SKM-1 treated with dmso at 0.1 percent for 144 hours (cell line): ENCODE results near the gene KAZALD1.

ENCODE experiments used
- DNase-seq: peaks from one replicate; lab custom pipeline; 2025; ENCODE audit not compliant: unreplicated experiment; lab: John Stamatoyannopoulos, UW

KAZALD1 gene

DNA sequence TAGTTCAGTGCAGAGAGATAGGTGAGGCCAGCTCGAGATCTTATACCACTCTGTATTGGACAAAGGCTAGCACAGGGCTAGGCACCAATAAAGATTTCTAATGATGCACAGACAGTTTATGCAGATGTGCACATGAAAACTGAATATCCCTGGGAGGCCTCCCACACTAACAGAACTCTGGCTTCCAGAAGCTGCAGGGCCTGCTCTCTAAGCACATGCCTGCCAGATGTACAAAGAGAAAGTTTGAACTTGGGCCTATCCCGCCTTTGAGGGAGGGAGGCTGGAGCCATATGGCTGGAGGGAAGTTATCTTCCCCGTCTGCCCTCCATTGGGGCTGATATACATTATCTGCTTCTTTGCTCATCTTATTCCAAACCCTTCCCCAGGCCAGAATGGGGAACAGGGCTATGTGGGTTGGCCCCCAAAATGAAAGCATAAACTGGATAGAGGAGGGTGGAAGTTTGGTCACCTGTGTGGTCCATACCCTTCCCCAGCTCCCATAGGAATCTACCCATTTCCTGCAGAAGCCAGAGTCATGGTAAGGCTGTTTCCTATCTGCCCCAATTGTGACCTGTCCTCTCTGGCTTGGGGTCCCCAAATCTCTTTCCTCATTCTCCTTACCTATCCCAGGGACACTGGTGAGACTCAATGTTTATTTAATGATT, 3.8 kb downstream of the KAZALD1 start:
- no peak for DNase-seq

GRCh38 chr10:101066146-101066895, 4.5 kb downstream of the KAZALD1 start:
- peak; percentile 76 for DNase-seq

GRCh38 chr10:101066896-101067355, 5.1 kb downstream of the KAZALD1 start:
- no peak for DNase-seq

DNA sequence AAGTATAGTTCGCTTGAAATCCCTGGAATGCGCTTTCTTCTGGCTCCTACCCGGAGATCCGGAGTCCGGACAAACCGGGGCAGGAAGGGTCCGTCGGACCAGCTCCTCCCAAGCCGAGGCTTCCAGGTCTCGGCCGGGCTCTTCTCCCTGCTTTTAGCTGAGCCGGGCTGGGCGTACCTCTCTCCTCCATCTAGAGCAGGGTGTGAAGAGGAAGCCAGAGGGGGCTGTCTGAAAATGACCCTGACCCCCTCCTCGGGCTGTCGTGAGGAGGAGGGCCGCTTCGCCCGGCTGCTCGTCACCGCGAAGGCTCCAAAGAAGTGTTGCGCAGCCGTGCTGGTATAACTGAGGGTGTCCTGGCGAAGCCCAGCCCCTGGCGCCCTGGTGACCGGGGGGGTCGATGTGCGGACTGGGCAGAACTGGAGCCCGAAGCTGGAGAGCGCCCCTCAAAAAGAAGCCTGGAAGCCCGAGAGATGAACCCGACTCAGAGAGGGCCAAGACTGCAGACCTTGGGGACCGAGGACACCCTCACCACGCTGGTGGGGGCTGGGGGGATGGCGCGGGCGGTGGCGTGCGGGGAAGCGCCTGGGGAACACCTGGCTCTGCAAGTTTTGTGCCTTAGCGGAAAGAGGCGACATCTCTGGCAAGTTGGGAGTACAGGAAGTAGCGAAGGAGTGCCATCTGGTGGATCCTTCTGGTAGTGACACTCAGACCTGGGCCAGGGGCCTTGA, 5.7 kb downstream of the KAZALD1 start:
- peak; percentile 77 for DNase-seq

- DNase-seq = no peak
These were observed 7.7 kb downstream of the KAZALD1 start for GRCh38 chr10:101069441-101069840.

GRCh38 chr10:101070098-101070497, 8.3 kb downstream of the KAZALD1 start:
- DNase-seq = no peak

DNA sequence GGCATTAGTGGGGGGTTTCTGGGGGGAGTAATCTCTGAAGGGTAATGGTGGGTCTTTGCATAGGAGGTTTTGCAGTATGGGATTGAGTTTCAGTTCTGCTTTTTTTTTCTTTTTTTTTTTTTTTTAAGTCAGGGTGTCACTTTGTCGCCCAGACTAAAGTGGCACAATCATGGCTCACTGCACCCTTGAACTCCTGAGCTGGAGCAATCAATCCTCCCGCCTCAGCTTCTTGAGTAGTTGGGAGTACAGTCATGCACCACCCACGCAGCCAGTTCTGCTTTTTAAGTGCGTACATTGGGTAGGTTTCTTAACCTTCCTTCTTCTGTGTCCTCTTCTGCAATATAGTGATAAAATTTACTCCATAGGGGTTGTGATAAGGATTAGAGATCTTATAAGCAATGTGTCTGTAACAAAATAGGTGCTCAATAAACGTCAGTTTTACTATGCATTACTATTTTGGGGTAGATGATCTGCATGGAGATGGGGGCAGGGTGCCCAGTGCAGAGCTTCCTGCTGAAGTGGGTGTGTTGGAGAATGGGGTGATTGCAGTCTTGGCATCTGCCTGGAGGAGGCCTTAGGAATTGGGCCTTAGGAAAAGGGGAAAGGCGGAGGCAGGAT, 9.6 kb downstream of the KAZALD1 start:
- DNase-seq = peak; percentile 97

DNA sequence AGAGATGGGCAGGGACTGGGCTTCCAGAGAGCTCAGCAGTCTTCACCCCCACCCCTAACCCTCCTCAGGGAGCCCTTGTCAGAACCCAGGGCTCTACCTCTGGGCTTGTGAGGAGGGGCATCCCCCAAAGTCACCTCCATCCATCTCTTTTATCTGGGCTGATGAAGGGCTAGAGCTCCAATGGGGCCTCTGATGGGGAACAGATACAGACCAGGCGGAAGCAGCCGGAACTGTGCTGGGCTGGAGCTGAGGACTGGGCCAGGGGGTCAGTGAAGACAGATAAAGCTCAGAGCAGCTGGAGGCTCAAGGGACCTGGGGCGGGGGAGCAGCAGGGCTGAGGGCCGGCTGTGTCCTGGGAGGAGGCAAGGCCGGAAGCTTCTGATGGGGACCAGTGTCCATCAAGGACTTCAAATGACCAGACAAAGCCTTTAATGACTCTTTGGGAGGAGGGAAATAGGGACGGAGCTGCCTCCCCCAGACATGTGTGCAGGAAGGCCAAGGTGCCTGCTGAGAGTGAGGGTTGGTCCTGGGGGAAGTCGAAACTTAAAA, 10.2 kb downstream of the KAZALD1 start:
- DNase-seq = no peak

DNA sequence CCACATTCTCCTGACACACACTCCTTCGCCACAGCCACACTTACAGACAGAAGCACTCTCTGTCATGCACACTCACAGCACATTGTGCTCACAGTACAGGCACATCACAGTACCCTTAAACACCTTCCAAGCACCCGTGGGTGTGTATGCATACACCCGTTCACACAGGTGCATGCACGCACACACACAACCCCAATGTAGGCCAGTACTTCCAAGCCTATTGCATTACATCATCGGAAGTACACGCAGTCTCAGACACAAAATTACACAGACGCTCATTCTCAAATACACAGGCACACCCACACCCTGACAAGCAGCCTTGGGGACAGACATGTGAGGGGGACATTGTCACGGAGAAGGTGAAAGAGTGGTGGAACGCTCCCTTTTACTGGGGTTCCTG, 11.1 kb downstream of the KAZALD1 start:
- DNase-seq = no peak

DNA sequence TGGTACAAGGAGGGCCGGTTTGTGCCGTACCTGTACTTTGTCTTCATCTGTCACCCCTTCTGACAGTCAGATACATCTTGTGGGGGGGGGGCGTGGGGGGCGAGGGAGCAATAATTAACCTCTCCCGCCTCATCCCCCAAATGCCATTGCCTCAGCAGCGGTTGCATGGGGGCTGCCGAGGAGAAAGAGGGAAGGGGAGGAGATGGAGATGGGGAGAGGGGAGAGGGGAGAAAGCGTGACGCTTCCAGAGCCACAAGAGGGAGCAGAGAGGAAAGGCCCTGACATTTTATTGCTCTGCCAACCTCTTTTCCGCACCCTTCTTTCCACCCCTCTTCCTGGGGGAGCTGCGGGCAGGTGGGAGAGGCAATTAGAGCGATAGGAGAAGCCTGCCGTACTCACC, 11.8 kb downstream of the KAZALD1 start:
- no peak for DNase-seq

DNA sequence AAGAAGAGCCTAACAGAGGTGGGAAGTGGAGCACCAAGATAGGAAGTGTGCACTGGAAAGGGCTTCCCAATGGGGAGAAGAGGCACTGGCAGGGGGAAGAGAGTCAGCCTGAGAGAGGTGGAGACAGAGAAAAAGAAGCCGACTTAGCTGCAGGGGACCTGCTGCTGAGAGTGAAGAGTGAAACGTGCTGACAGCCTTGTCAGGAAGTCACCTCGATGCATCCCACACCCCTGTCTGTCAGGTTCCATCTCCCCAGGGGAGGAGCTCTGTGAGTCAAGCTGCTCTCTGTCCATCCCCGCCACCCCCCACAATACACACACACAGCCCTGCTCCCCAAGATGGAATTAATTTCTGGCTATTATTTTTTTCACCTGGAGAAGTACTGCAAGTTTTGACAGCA, 14.0 kb downstream of the KAZALD1 start:
- no peak for DNase-seq

GRCh38 chr10:101076630-101077029, 14.8 kb downstream of the KAZALD1 start:
- no peak for DNase-seq

GRCh38 chr10:101079874-101080273, 18.1 kb downstream of the KAZALD1 start:
- no peak for DNase-seq

DNA sequence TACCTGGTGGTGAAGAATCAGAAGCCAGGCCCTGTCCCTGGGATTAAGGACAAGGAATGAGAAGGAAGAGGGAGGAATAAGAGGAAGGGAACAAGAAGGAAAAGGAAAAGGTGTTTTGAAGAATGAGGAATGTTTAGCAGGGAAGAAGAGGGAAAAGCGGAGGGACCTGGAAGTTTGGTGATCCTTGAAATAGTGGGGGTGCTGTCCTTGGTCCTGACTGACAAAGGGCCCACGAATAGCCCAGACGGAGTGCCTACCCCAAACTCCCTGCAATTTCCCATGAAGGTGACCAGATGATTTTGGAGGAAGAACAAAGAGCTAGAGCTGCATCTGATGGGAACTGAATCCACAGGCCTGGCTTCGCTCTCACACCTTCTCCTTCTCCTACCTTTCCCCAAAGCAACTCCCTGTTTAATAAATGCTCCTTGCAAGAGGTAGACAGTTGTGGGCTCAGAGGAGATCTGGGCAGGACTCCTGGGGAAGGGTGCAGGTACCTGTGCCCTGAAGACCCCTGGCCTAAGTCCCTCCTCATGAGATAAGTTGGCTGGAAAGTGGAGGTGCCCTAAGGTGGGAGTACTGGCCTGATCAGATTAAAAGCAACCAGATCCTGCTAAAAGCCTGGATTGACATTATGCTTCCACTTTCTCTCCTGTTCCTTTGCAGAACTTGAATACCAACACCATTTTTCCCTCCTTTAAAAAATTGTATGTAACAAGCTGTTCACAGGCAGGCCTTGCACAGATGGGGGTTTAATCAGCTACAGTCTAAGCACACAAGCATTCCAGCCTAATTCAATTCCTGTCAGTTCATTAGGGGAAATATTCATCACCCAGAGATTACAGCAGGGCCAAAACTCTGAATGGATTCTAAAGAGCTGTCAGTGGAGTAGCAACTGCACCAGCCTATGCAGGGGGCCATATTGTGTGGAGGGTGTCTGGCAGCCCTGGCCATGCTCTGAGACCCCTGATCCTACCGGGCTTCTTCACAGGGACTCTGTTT, 19.4 kb downstream of the KAZALD1 start:
- no peak for DNase-seq

DNA sequence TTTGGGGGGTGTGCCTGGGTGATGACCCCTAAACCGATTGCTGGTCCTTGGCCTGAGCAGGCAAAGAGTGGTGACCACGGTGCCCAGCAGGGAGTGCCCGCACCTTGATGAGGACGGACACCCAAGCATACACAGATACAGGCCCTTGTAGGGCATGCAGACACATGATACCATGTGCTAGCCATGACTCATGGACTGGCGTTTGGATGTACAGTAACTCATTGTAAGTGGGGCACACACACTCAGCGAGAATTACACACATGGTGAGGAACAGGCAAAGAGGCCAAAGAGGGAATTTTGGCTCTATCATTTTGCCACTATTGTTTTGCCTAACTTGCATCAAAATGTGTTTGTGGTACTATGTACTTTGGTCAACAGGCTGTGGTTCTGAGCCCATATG, 24.1 kb downstream of the KAZALD1 start:
- DNase-seq = no peak

- DNase-seq = no peak
These were observed 25.6 kb downstream of the KAZALD1 start for GRCh38 chr10:101087376-101087775.

DNA sequence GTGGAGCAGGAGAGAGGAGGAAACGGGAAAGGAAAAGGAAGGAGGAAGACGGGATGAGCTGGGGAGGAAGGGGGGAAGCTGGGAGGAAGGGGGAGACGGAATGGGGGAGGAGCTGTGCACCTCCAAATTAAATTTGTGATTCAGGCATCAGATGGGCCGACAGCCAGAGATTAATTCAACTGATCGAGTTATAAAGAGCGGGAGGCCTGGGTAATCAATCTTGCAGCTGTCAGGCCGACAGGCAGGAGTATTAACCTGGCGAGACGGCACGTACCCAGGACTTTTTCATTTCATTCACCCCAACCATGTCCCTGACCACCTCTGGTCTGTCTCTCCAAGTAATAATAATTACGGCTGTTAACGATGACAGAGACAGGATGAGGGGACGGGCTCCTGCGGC, 26.2 kb downstream of the KAZALD1 start:
- DNase-seq = no peak

DNA sequence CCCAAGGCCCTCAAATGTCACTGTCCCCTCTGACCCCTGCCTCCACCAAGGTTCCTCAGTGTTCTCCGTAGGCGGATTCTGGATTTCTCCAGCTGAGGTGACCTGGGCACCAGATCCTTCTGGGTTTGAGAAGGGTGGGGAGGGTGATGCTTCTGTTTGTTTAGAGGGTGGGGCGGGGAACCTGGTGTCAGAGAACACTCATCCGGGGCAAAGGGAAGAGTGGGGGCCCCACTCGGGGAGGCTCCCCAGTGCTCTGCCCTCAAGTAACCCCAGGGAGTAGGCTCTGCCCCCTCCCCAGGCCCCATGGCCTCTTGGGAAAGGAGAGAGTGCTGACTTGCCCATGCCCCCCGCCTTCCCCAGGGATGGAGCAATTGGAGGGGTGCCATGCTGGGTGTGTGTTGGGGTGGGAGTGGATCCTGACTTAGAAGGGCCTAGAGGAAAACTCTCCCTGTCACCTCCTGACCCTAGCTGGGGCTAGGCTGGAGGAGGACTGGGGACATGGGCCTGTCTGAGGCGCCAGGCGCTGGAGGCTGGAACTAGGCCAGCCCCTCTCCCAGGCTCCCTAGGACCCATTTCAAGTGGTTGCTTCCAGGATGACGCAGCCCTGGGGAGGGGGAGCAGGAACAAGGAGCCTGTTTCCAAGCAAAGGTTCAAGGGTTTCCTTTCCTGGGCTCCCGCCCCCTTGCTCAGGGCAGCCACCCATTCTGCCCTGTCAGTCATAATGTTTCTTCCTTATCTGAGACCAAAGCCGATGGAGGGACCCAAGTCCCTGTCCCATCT, 27.9 kb downstream of the KAZALD1 start:
- no peak for DNase-seq

DNA sequence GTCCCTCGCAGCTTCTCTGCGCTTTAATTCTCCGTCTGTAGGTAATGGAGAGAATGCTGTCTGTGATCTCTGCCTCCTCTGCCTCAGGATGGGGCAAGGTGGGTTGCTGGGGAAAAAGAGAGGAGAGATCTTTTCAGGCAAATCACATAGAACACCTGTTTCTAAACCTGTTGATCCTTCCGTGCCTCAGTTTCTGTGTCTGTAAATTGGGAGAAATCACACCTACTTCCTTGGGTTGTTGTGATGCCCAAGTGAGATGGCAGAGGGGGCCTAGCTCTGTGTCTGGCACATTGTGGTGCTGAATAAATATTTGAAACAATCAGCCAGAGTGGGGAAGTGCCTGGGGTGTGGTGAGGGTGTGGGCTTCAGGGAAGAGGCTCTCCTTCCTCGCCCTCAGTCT, 28.8 kb downstream of the KAZALD1 start:
- no peak for DNase-seq
